Neutrophil (primary cell): ENCODE measurements around the gene MUC12.
"Not testable (repeated sequence)": the region's sequence is repeated elsewhere in the genome, so short reads cannot be mapped to it uniquely, and the experiment has no call there.

Experiments
- H3K27ac ChIP-seq: fragments of 200-600 bp; sonication (generic); 2 replicates; pipeline ENCODE4 v1.5.1; 2016; ENCODE audit warnings: mild to moderate bottlenecking, moderate library complexity
- H3K27me3 ChIP-seq: fragments of 200-600 bp; sonication (generic); 2 replicates; pipeline ENCODE4 v1.6.0; 2016; ENCODE audit warnings: mild to moderate bottlenecking
- H3K36me3 ChIP-seq: fragments of 200-600 bp; sonication (generic); 2 replicates; pipeline ENCODE4 v1.5.1; 2017
- H3K4me1 ChIP-seq, 2 experiments: fragments of 200-600 bp in 1 of 2; sonication (generic) in 1 of 2; 1 replicate in 1 of 2; 2 replicates in 1 of 2; pipeline versions ENCODE4 v1.5.1 to v1.6.1; 2013 to 2016; ENCODE audit warnings: low read depth in 1 of 2, low read length in 1 of 2, mild to moderate bottlenecking in 1 of 2, moderate library complexity in 1 of 2; ENCODE audit not compliant: control insufficient read depth in 1 of 2, insufficient read depth in 1 of 2
- H3K4me3 ChIP-seq, 2 experiments: fragments of 200-600 bp in 1 of 2; sonication (generic) in 1 of 2; 1 replicate in 1 of 2; 2 replicates in 1 of 2; pipeline ENCODE4 v1.5.1; 2013 to 2016; ENCODE audit warnings: low read depth in 1 of 2, low read length in 1 of 2, mild to moderate bottlenecking in 1 of 2, moderate library complexity in 1 of 2
- H3K9me3 ChIP-seq: fragments of 200-600 bp; sonication (generic); 2 replicates; pipeline ENCODE4 v1.5.1; 2016
- TF ChIP-seq, protein P1 (sequence below): fragments of 200-600 bp; sonication (generic); IDR thresholded peaks from 2 replicates; pipeline ENCODE4 v1.5.1; 2016; ENCODE audit warnings: antibody characterized with exemption

Gene MUC12, protein sequence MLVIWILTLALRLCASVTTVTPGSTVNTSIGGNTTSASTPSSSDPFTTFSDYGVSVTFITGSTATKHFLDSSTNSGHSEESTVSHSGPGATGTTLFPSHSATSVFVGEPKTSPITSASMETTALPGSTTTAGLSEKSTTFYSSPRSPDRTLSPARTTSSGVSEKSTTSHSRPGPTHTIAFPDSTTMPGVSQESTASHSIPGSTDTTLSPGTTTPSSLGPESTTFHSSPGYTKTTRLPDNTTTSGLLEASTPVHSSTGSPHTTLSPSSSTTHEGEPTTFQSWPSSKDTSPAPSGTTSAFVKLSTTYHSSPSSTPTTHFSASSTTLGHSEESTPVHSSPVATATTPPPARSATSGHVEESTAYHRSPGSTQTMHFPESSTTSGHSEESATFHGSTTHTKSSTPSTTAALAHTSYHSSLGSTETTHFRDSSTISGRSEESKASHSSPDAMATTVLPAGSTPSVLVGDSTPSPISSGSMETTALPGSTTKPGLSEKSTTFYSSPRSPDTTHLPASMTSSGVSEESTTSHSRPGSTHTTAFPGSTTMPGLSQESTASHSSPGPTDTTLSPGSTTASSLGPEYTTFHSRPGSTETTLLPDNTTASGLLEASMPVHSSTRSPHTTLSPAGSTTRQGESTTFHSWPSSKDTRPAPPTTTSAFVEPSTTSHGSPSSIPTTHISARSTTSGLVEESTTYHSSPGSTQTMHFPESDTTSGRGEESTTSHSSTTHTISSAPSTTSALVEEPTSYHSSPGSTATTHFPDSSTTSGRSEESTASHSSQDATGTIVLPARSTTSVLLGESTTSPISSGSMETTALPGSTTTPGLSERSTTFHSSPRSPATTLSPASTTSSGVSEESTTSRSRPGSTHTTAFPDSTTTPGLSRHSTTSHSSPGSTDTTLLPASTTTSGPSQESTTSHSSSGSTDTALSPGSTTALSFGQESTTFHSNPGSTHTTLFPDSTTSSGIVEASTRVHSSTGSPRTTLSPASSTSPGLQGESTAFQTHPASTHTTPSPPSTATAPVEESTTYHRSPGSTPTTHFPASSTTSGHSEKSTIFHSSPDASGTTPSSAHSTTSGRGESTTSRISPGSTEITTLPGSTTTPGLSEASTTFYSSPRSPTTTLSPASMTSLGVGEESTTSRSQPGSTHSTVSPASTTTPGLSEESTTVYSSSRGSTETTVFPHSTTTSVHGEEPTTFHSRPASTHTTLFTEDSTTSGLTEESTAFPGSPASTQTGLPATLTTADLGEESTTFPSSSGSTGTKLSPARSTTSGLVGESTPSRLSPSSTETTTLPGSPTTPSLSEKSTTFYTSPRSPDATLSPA (N-terminal part only)

GRCh38 chr7:100969066-100969615 is at the start of gene MUC12:
MUC12 (plus strand) TSS chr7:100969565; CDS start chr7:100969623, 58 bp downstream.
- Histone ChIP-seq H3K36me3 (no peaks in the 10 kb centered on the region), H3K27ac (no peak within 1 kb of the TSS), H3K4me1 (peaks cover 4 to 12% of the 10 kb centered on the region in 2 experiments), H3K9me3 (no peaks in the 10 kb centered on the region), H3K27me3 (peaks cover 79% of the 10 kb centered on the region), H3K4me3 (no peak within 1 kb of the TSS)
- TF ChIP-seq, protein P1, sequence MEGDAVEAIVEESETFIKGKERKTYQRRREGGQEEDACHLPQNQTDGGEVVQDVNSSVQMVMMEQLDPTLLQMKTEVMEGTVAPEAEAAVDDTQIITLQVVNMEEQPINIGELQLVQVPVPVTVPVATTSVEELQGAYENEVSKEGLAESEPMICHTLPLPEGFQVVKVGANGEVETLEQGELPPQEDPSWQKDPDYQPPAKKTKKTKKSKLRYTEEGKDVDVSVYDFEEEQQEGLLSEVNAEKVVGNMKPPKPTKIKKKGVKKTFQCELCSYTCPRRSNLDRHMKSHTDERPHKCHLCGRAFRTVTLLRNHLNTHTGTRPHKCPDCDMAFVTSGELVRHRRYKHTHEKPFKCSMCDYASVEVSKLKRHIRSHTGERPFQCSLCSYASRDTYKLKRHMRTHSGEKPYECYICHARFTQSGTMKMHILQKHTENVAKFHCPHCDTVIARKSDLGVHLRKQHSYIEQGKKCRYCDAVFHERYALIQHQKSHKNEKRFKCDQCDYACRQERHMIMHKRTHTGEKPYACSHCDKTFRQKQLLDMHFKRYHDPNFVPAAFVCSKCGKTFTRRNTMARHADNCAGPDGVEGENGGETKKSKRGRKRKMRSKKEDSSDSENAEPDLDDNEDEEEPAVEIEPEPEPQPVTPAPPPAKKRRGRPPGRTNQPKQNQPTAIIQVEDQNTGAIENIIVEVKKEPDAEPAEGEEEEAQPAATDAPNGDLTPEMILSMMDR: no peak

DNA sequence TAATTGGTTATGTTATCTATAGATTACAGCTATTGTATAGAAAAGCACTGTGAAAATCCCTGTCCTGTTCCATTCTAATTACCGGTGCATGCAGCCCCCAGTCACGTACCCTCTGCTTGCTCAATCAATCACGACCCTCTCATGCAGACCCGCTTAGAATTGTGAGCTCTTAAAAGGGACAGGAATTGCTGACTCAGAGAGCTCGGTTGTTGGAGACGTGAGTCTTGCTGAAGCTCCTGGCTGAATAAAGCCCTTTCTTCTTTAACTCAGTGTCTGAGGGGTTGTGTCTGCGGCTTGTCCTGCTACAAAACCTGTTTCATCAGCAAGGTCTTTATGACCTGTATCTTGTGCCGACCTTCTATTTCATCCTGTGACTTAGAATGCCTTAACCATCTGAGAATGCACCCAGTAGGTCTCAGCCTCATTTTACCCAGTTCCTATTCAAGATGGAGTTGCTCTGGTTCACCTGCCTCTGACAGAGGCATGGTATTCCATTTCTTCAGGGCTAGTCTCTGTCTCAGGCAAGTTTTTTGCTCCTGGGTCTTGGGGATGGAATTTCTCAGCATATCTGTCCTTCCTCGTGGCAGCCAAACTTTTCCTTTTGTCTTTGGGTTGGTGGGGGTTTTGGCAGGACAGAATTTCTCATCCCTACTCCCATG is 49.5 kb upstream of the MUC12 start:
- H3K27ac ChIP-seq, H3K9me3 ChIP-seq, H3K4me1 ChIP-seq, H3K4me3 ChIP-seq, H3K36me3 ChIP-seq: not testable (repeated sequence)
- peaks cover 53% of the 10 kb centered on the region for H3K27me3 ChIP-seq

DNA sequence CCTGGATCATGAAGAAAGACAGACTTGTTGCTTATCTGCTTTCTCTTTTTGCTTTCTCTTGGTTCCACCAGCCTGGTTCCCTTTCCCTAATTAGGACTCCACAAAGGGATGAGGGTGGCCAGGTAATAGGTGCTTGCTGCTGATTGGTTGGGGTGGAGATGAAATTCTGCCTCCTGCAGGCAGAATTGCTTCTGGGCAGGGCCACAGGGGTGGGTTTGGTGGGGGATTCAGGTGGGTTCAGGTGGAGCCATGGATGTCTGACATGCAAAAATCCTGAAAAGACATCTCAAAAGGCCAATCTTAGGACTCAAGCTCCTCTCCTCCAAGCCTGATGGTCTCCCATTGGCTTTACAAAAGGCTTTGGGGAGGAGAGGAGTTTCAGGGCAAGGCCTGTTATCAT is 48.3 kb upstream of the MUC12 start:
- H3K4me1 ChIP-seq: no peaks in the 10 kb centered on the region
- no peaks in the 10 kb centered on the region for H3K9me3 ChIP-seq
- no peak overlapping the region for H3K4me3 ChIP-seq
- no peaks in the 10 kb centered on the region for H3K36me3 ChIP-seq
- H3K27me3 ChIP-seq: peaks cover 53% of the 10 kb centered on the region
- H3K27ac ChIP-seq: no peak overlapping the region
- TF ChIP-seq, protein P1: no peak

DNA sequence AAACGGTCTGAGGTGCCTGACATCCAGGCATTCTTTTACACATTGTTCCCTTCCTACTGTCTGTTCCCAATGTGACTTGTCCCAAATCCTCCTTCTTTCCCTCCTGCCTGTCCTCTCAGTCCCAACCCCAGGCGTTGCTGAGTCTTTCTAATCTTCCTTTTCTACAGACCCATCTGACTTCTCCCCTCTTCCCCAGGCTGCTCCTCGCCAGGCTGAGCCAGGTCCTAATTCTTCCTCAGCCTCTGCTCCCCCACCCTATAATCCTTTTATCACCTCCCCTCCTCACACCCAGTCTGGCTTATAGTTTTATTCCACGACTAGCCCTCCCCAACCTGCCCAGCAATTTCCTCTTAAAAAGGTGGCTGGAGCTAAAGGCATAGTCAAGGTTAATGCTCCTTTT is 45.7 kb upstream of the MUC12 start:
- H3K36me3 ChIP-seq, H3K4me3 ChIP-seq, H3K27ac ChIP-seq, H3K9me3 ChIP-seq, H3K4me1 ChIP-seq: not testable (repeated sequence)
- H3K27me3 ChIP-seq: peaks cover 40% of the 10 kb centered on the region

- H3K27me3 ChIP-seq: peaks cover 31% of the 10 kb centered on the region
- H3K4me1 ChIP-seq: no peaks in the 10 kb centered on the region
- no peaks in the 10 kb centered on the region for H3K36me3 ChIP-seq
- TF ChIP-seq, protein P1: no peak
- no peak overlapping the region for H3K27ac ChIP-seq
- no peaks in the 10 kb centered on the region for H3K9me3 ChIP-seq
- no peak overlapping the region for H3K4me3 ChIP-seq
Observed at GRCh38 chr7:100929808-100930174, 39.6 kb upstream of the MUC12 start.

DNA sequence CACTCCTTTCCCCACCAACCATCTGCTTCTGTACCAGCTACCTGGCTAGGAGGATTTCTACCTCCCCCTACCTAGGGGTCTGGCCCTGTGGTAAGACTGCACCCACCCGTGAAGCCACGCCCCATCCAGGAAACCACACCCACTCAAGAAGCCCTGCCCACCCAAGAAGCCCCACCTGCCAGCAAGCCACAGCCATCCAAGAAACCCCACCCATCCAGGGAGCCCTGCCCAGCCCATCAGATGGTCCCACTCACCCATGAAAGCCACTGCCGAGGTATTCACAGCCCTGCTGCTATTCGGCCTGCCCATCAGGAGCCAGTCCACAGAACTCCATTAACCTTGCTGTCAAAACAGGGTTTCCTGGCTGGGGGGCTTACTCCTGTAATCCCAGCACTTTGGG is 35.6 kb upstream of the MUC12 start:
- TF ChIP-seq, protein P1: no peak

GRCh38 chr7:100935381-100935780 is 34.0 kb upstream of the MUC12 start:
- H3K27ac ChIP-seq, H3K4me1 ChIP-seq, H3K9me3 ChIP-seq, H3K4me3 ChIP-seq, H3K36me3 ChIP-seq: not testable (repeated sequence)
- H3K27me3 ChIP-seq: peaks cover 20% of the 10 kb centered on the region

More for the DNA sequence above, 35.6 kb upstream of the MUC12 start:
- Histone ChIP-seq H3K9me3 (no peaks in the 10 kb centered on the region), H3K4me3 (no peak overlapping the region), H3K27ac (no peak overlapping the region), H3K36me3 (no peaks in the 10 kb centered on the region), H3K27me3 (peaks cover 36% of the 10 kb centered on the region), H3K4me1 (no peaks in the 10 kb centered on the region)

- peaks cover 13% of the 10 kb centered on the region for H3K27me3 ChIP-seq
- H3K27ac ChIP-seq, H3K4me3 ChIP-seq, H3K9me3 ChIP-seq, H3K4me1 ChIP-seq, H3K36me3 ChIP-seq: not testable (repeated sequence)
Observed at GRCh38 chr7:100936167-100936566, 33.2 kb upstream of the MUC12 start.
